ENCODE results near the gene NPM3. TPM values are rescaled to one million over a fixed set of nuclear protein-coding genes. Genes with fewer than 3 reads are reported as not detected.
A peak's percentile ranks its signal among the peaks of the same experiment; 100 is the strongest.

Gene NPM3
- polyA plus RNA-seq, 4 donors = 2.5 to 49.8 (median 27.7) TPM

GRCh38 chr10:101816913-101817336 is 33.7 kb upstream of the NPM3 start:
- Histone ChIP-seq H3K27ac (ENCODE audit: low read depth in 1 of 3, low read length in 2 of 3) (peak overlapping the region; percentile 15 to 98 (median 91)), H3K4me3 (ENCODE audit: low read depth in 1 of 3, low read length in 3 of 3) (peak overlapping the region; percentile 69 to 99 (median 84)), H3K4me1 (ENCODE audit: control insufficient read depth in 3 of 3, insufficient read depth in 2 of 3, low read depth in 1 of 3, low read length in 2 of 3) (peaks cover 3 to 20% (median 5%) of the 10 kb centered on the region in 3 donors), H3K9me3 (ENCODE audit: control insufficient read depth in 2 of 2, insufficient read depth in 1 of 2, low read depth in 1 of 2, low read length in 1 of 2) (no peaks in the 10 kb centered on the region), H3K36me3 (ENCODE audit: control insufficient read depth in 3 of 3, insufficient read depth in 2 of 3, low read depth in 1 of 3, low read length in 3 of 3) (peaks cover 2 to 12% (median 2%) of the 10 kb centered on the region in 3 donors), H3K27me3 (ENCODE audit: control insufficient read depth in 3 of 3, insufficient read depth in 3 of 3, low read length in 3 of 3) (no peaks in the 10 kb centered on the region)
- 0 to 1% (median 1%) methylated on average over 14 of the region's 14 CpGs for WGBS, 3 donors
- DNase-seq = peak in 1 of 2 donors; percentile 14
- no peak for FAIRE-seq

- peaks cover 3 to 14% (median 4%) of the 10 kb centered on the region in 3 donors for H3K36me3 ChIP-seq (ENCODE audit: control insufficient read depth in 3 of 3, insufficient read depth in 2 of 3, low read depth in 1 of 3, low read length in 3 of 3)
- peaks cover 3 to 20% (median 5%) of the 10 kb centered on the region in 3 donors for H3K4me1 ChIP-seq (ENCODE audit: control insufficient read depth in 3 of 3, insufficient read depth in 2 of 3, low read depth in 1 of 3, low read length in 2 of 3)
- H3K27ac ChIP-seq (ENCODE audit: low read depth in 1 of 3, low read length in 2 of 3) = no peak overlapping the region
- DNase-seq = peak in 1 of 2 donors; percentile 14
- 2% methylated on average over 5 of the region's 5 CpGs for WGBS, 3 donors
- peak overlapping the region; percentile 69 to 99 (median 84) for H3K4me3 ChIP-seq (ENCODE audit: low read depth in 1 of 3, low read length in 3 of 3)
- H3K9me3 ChIP-seq (ENCODE audit: control insufficient read depth in 2 of 2, insufficient read depth in 1 of 2, low read depth in 1 of 2, low read length in 1 of 2) = no peaks in the 10 kb centered on the region
- H3K27me3 ChIP-seq (ENCODE audit: control insufficient read depth in 3 of 3, insufficient read depth in 3 of 3, low read length in 3 of 3) = no peaks in the 10 kb centered on the region
- no peak for FAIRE-seq
These were observed 33.1 kb upstream of the NPM3 start for GRCh38 chr10:101816376-101816775.

- Histone ChIP-seq H3K9me3 (ENCODE audit: control insufficient read depth in 2 of 2, insufficient read depth in 1 of 2, low read depth in 1 of 2, low read length in 1 of 2) (no peaks in the 10 kb centered on the region), H3K27me3 (ENCODE audit: control insufficient read depth in 3 of 3, insufficient read depth in 3 of 3, low read length in 3 of 3) (no peaks in the 10 kb centered on the region), H3K4me3 (ENCODE audit: low read depth in 1 of 3, low read length in 3 of 3) (peak overlapping the region in 1 of 3 donors; percentile 84), H3K36me3 (ENCODE audit: control insufficient read depth in 3 of 3, insufficient read depth in 2 of 3, low read depth in 1 of 3, low read length in 3 of 3) (peaks cover 4 to 26% (median 10%) of the 10 kb centered on the region in 3 donors), H3K4me1 (ENCODE audit: control insufficient read depth in 3 of 3, insufficient read depth in 2 of 3, low read depth in 1 of 3, low read length in 2 of 3) (peaks cover 3 to 17% (median 5%) of the 10 kb centered on the region in 3 donors), H3K27ac (ENCODE audit: low read depth in 1 of 3, low read length in 2 of 3) (no peak overlapping the region)
- peak in 1 of 2 donors; percentile 11 for DNase-seq
- no peak for FAIRE-seq
- 68 to 81% (median 69%) methylated on average over 8 of the region's 8 CpGs for WGBS, 3 donors
These were observed 31.3 kb upstream of the NPM3 start for GRCh38 chr10:101814466-101815071.

GRCh38 chr10:101812606-101813005 is 29.4 kb upstream of the NPM3 start:
- Histone ChIP-seq H3K36me3 (ENCODE audit: control insufficient read depth in 3 of 3, insufficient read depth in 2 of 3, low read depth in 1 of 3, low read length in 3 of 3) (peaks cover 6 to 35% (median 13%) of the 10 kb centered on the region in 3 donors), H3K9me3 (ENCODE audit: control insufficient read depth in 2 of 2, insufficient read depth in 1 of 2, low read depth in 1 of 2, low read length in 1 of 2) (no peaks in the 10 kb centered on the region), H3K27me3 (ENCODE audit: control insufficient read depth in 3 of 3, insufficient read depth in 3 of 3, low read length in 3 of 3) (no peaks in the 10 kb centered on the region), H3K4me3 (ENCODE audit: low read depth in 1 of 3, low read length in 3 of 3) (no peak overlapping the region), H3K4me1 (ENCODE audit: control insufficient read depth in 3 of 3, insufficient read depth in 2 of 3, low read depth in 1 of 3, low read length in 2 of 3) (peaks cover 3 to 7% (median 5%) of the 10 kb centered on the region in 3 donors), H3K27ac (ENCODE audit: low read depth in 1 of 3, low read length in 2 of 3) (no peak overlapping the region)
- WGBS, 3 donors = 80 to 90% (median 86%) methylated on average over 4 of the region's 4 CpGs
- no peak for FAIRE-seq
- no peak for DNase-seq

GRCh38 chr10:101807158-101807557 is 23.9 kb upstream of the NPM3 start:
- Histone ChIP-seq H3K27ac (ENCODE audit: low read depth in 1 of 3, low read length in 2 of 3) (no peak overlapping the region), H3K36me3 (ENCODE audit: control insufficient read depth in 3 of 3, insufficient read depth in 2 of 3, low read depth in 1 of 3, low read length in 3 of 3) (peaks cover 9 to 61% (median 24%) of the 10 kb centered on the region in 3 donors), H3K4me3 (ENCODE audit: low read depth in 1 of 3, low read length in 3 of 3) (no peak overlapping the region), H3K27me3 (ENCODE audit: control insufficient read depth in 3 of 3, insufficient read depth in 3 of 3, low read length in 3 of 3) (no peaks in the 10 kb centered on the region), H3K4me1 (ENCODE audit: control insufficient read depth in 3 of 3, insufficient read depth in 2 of 3, low read depth in 1 of 3, low read length in 2 of 3) (no peaks in the 10 kb centered on the region), H3K9me3 (ENCODE audit: control insufficient read depth in 2 of 2, insufficient read depth in 1 of 2, low read depth in 1 of 2, low read length in 1 of 2) (no peaks in the 10 kb centered on the region)
- DNase-seq (no peak), FAIRE-seq (no peak)
- 87 to 91% (median 87%) methylated on average over 1 of the region's 1 CpG for WGBS, 3 donors

GRCh38 chr10:101803511-101803910 is 20.3 kb upstream of the NPM3 start:
- FAIRE-seq (no peak), DNase-seq (no peak)
- WGBS, 3 donors = 75 to 80% (median 79%) methylated on average over 4 of the region's 4 CpGs
- peaks cover 19 to 57% (median 30%) of the 10 kb centered on the region in 3 donors for H3K36me3 ChIP-seq (ENCODE audit: control insufficient read depth in 3 of 3, insufficient read depth in 2 of 3, low read depth in 1 of 3, low read length in 3 of 3)
- H3K4me1 ChIP-seq (ENCODE audit: control insufficient read depth in 3 of 3, insufficient read depth in 2 of 3, low read depth in 1 of 3, low read length in 2 of 3) = no peaks in the 10 kb centered on the region
- no peaks in the 10 kb centered on the region for H3K9me3 ChIP-seq (ENCODE audit: control insufficient read depth in 2 of 2, insufficient read depth in 1 of 2, low read depth in 1 of 2, low read length in 1 of 2)
- H3K27me3 ChIP-seq (ENCODE audit: control insufficient read depth in 3 of 3, insufficient read depth in 3 of 3, low read length in 3 of 3) = no peaks in the 10 kb centered on the region
- no peak overlapping the region for H3K4me3 ChIP-seq (ENCODE audit: low read depth in 1 of 3, low read length in 3 of 3)
- no peak overlapping the region for H3K27ac ChIP-seq (ENCODE audit: low read depth in 1 of 3, low read length in 2 of 3)

GRCh38 chr10:101797403-101798059 is 14.3 kb upstream of the NPM3 start:
- H3K9me3 ChIP-seq (ENCODE audit: control insufficient read depth in 2 of 2, insufficient read depth in 1 of 2, low read depth in 1 of 2, low read length in 1 of 2) = no peaks in the 10 kb centered on the region
- no peaks in the 10 kb centered on the region for H3K4me1 ChIP-seq (ENCODE audit: control insufficient read depth in 3 of 3, insufficient read depth in 2 of 3, low read depth in 1 of 3, low read length in 2 of 3)
- H3K4me3 ChIP-seq (ENCODE audit: low read depth in 1 of 3, low read length in 3 of 3) = no peak overlapping the region
- peaks cover 27 to 51% (median 34%) of the 10 kb centered on the region in 3 donors for H3K36me3 ChIP-seq (ENCODE audit: control insufficient read depth in 3 of 3, insufficient read depth in 2 of 3, low read depth in 1 of 3, low read length in 3 of 3)
- H3K27me3 ChIP-seq (ENCODE audit: control insufficient read depth in 3 of 3, insufficient read depth in 3 of 3, low read length in 3 of 3) = no peaks in the 10 kb centered on the region
- H3K27ac ChIP-seq (ENCODE audit: low read depth in 1 of 3, low read length in 2 of 3) = no peak overlapping the region
- DNase-seq = no peak
- FAIRE-seq = no peak
- 78 to 80% (median 79%) methylated on average over 4 of the region's 4 CpGs for WGBS, 3 donors

- Histone ChIP-seq H3K36me3 (ENCODE audit: control insufficient read depth in 3 of 3, insufficient read depth in 2 of 3, low read depth in 1 of 3, low read length in 3 of 3) (peaks cover 21 to 50% (median 25%) of the 10 kb centered on the region in 3 donors), H3K4me3 (ENCODE audit: low read depth in 1 of 3, low read length in 3 of 3) (no peak overlapping the region), H3K27ac (ENCODE audit: low read depth in 1 of 3, low read length in 2 of 3) (no peak overlapping the region), H3K9me3 (ENCODE audit: control insufficient read depth in 2 of 2, insufficient read depth in 1 of 2, low read depth in 1 of 2, low read length in 1 of 2) (no peaks in the 10 kb centered on the region), H3K4me1 (ENCODE audit: control insufficient read depth in 3 of 3, insufficient read depth in 2 of 3, low read depth in 1 of 3, low read length in 2 of 3) (no peaks in the 10 kb centered on the region), H3K27me3 (ENCODE audit: control insufficient read depth in 3 of 3, insufficient read depth in 3 of 3, low read length in 3 of 3) (no peaks in the 10 kb centered on the region)
- no peak for FAIRE-seq
- DNase-seq = no peak
- 97 to 98% (median 97%) methylated on average over 12 of the region's 12 CpGs for WGBS, 3 donors
These were observed 10.3 kb upstream of the NPM3 start for GRCh38 chr10:101793526-101793925.

Measured in small intestine (tissue), 7 donors.